Spinal cord (tissue), 10 donors: ENCODE measurements around the gene CASS4. TPM values are rescaled to one million over a fixed set of nuclear protein-coding genes. Genes with fewer than 3 reads are reported as not detected.

Experiments
- DNase-seq, 6 donors: peaks; one replicate each; pipeline versions ENCODE4 v3.0.0 to v3.0.0-alpha.2; 2013 to 2015; ENCODE audit warnings: low spot score in 6 of 6, low read depth in 4 of 6
- H3K27ac ChIP-seq: one replicate; pipeline ENCODE4 v1.5.1; 2013; ENCODE audit warnings: low read depth, low read length, control low read depth
- H3K27me3 ChIP-seq: one replicate; pipeline ENCODE4 v1.6.1; 2013; ENCODE audit warnings: low read length; ENCODE audit not compliant: control insufficient read depth, insufficient read depth
- H3K36me3 ChIP-seq: one replicate; pipeline ENCODE4 v1.6.1; 2013; ENCODE audit warnings: low read length; ENCODE audit not compliant: control insufficient read depth, insufficient read depth
- H3K4me1 ChIP-seq: one replicate; pipeline ENCODE4 v1.6.1; 2013; ENCODE audit warnings: low read length; ENCODE audit not compliant: control insufficient read depth, insufficient read depth
- H3K4me3 ChIP-seq: one replicate; pipeline ENCODE4 v1.5.1; 2013; ENCODE audit warnings: low read depth, low read length, control low read depth
- H3K9me3 ChIP-seq: one replicate; pipeline ENCODE4 v1.6.1; 2013; ENCODE audit warnings: low read length; ENCODE audit not compliant: control insufficient read depth, insufficient read depth
- WGBS: methylation state at CpG from one replicate; pipeline ENCODE4 v1.1.5; 2013; ENCODE audit warnings: missing lambda C conversion rate; ENCODE audit not compliant: insufficient coverage; 5-methylcytosine and 5-hydroxymethylcytosine counted together
- long read RNA-seq, 4 donors: transcript quantifications; one replicate each; lab custom pipeline, GENCODE V29; 2026
- polyA plus RNA-seq, 2 donors: library from polyadenylated mRNA; unstranded; fragments of 120-200 nt; gene quantifications; one replicate each; pipeline ENCODE4 v1.2.1, GENCODE V29; 2013; ENCODE audit not compliant: insufficient read length in 2 of 2
- total RNA-seq, 2 donors: library from RNA; depleted of rRNA in 1 of 2; stranded (reverse); fragments of 120-200 nt in 1 of 2; fragments of >200 nt in 1 of 2; gene quantifications; one replicate each; pipeline versions ENCODE4 v1.2.3 to v1.2.4, GENCODE V29; 2013 to 2014
- donor health status: healthy.

CASS4 gene, protein sequence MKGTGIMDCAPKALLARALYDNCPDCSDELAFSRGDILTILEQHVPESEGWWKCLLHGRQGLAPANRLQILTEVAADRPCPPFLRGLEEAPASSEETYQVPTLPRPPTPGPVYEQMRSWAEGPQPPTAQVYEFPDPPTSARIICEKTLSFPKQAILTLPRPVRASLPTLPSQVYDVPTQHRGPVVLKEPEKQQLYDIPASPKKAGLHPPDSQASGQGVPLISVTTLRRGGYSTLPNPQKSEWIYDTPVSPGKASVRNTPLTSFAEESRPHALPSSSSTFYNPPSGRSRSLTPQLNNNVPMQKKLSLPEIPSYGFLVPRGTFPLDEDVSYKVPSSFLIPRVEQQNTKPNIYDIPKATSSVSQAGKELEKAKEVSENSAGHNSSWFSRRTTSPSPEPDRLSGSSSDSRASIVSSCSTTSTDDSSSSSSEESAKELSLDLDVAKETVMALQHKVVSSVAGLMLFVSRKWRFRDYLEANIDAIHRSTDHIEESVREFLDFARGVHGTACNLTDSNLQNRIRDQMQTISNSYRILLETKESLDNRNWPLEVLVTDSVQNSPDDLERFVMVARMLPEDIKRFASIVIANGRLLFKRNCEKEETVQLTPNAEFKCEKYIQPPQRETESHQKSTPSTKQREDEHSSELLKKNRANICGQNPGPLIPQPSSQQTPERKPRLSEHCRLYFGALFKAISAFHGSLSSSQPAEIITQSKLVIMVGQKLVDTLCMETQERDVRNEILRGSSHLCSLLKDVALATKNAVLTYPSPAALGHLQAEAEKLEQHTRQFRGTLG
- 1 to 10 TPM; 1.3 to 1.5 TPM for total RNA-seq
- polyA plus RNA-seq: 1 to 10 TPM in 1 of 2 donors, under 1 TPM in 1; 0.74 to 1.1 TPM
- long read RNA-seq, donor 1: 0 reads
- long read RNA-seq, donor 2: 0 reads
- long read RNA-seq, donor 3: 0 reads
- long read RNA-seq, donor 4, partial matches to known transcripts: 0 of 1 reads
- long read RNA-seq, donor 4, other reads (novel, unspliced or antisense): 0 of 1 reads

DNA sequence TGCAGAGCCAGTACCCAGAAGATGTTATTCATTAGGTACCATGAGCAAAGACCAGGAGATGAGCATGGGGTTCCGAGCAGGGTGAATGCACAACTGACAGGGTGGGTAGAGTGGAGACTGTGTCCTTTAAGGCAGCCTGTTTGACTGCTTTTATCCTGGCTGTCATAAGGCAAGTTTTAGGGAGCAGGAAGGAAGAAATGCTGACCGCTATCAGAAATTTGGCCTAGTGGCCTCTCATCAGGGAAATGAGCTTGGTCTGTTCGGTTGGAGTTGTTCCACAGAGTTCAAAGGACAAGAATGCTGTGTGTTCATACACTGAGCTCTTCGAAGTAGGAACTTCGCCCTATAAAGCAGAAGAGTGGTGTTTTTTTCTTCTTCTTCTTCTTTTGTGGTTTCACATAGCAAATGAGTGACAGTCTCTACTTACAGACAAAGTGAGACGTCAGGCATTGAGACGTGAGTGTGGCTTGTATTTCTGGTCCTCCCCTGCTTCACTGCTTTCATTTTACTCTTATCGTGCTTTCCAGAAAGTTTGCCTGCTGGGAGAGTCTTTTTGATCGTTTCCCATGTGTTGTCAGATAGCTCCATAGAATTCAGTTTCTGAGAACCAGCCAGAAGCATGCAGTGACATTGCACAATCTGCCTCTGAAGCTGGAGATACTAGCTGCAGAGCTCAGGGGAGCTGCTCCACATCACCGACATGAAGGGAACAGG is at the start of gene CASS4:
Gene CASS4, plus strand, starts transcription at position 502 of the 714 bp plus-strand sequence. Its CDS starts 199 bp downstream, at position 701.
- peak within 1 kb of the TSS; percentile 65 for H3K27ac ChIP-seq
- peak in 1 of 6 donors; percentile 61 for DNase-seq

DNA sequence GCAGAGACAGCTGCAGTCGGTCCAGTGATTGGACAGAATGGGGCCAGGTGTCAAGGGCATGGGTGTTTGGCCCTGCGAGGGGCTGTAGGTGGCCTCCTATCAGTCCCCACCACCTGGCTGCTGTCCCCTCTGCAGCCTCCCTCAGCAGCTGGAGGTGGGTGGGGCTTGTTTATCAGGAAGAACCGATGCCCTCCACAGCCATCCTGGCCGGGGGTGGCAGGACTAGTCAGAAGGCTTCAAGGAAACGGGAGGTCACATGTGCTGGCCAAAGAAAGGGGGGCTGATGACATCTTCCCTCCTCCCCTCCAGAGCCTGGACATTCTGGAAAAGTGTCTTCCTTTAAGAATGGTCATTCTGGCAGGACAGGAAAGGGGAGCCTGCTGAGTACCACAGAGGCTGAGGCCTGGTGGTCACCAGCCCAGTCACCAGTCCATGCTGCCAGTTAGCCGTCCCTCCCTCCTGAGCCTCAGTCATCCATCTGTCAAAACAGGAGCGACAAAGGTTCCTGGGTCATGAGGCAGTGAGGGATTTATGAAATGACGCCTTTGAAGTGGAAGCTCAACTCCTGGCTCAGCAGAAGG is 49.1 kb upstream of the CASS4 start:
- Histone ChIP-seq H3K4me1 (peaks cover 24% of the 10 kb centered on the region), H3K27ac (no peak overlapping the region), H3K4me3 (no peak overlapping the region), H3K9me3 (no peaks in the 10 kb centered on the region), H3K36me3 (peaks cover 25% of the 10 kb centered on the region), H3K27me3 (no peaks in the 10 kb centered on the region)
- no peak for DNase-seq
- 61% methylated on average over 2 of the region's 8 CpGs for WGBS

More for the DNA sequence above, at the start of gene CASS4:
- H3K4me1 ChIP-seq: no peaks in the 10 kb centered on the region
- whole genome bisulfite sequencing: 69% methylated on average over 6 of the region's 10 CpGs
- no peaks in the 10 kb centered on the region for H3K9me3 ChIP-seq
- no peaks in the 10 kb centered on the region for H3K27me3 ChIP-seq
- peaks cover 25% of the 10 kb centered on the region for H3K36me3 ChIP-seq
- H3K4me3 ChIP-seq: no peak within 1 kb of the TSS

DNA sequence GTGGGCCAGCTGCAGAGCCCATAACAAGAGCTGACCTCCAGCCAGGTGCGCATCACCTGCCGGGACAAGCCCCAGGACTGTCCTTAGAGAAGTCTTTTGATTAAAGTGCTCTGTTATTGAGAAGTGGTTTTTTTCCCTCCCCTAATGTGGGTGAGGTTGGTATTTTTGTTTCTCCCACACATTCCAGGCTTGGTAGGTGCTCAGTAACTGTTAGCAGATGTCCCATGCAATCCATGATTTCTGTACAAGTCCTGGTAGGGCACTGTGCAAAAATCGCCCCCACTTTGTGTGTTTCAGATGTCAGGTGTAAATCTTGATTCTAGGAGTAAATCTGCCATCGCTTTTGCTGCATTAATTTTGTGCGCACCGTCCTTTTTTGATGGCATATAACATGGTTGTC is 48.6 kb upstream of the CASS4 start:
- Histone ChIP-seq H3K36me3 (peaks cover 25% of the 10 kb centered on the region), H3K27me3 (no peaks in the 10 kb centered on the region), H3K4me3 (no peak overlapping the region), H3K9me3 (no peaks in the 10 kb centered on the region), H3K27ac (no peak overlapping the region), H3K4me1 (peaks cover 24% of the 10 kb centered on the region)
- no peak for DNase-seq
- 88% methylated on average over 4 of the region's 6 CpGs for WGBS

DNA sequence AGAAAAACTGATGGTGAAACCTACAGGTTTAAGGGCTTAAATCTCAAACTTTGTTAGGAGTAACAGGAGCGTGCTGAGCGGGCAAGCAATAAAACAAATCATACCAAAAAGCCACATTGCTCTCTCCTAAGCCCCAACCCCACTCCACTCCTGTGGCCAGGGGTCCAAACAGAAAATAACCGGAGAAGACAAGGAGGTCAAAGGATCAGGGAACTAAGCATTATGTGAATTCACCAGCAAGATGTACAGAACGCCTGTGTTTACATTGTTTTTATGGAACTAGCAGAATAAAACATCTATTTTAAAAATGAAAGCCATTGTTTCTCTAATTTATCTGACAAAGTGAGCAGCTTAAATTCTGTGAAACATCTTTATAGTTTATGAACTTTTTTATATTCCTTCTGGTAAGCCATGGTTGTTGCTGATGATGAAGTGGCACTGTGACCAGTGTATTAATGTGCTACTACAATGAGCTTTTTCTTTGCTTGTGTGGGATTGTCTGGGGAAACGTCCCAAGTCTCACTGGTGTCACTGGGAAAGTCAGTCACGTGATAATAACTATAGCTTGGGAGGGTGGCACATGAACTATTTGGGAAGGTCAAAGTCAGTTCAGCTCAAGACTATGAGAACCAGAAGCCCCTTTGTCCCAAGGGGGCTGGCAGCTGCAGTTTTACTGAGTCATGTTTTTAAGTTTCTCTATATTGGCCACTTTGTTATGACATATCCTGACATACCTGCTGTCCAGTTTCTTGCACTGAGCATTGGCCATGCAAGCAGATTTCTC is 43.5 kb upstream of the CASS4 start:
- no peak overlapping the region for H3K27ac ChIP-seq
- WGBS: 26% methylated on average over 2 of the region's 6 CpGs

DNA sequence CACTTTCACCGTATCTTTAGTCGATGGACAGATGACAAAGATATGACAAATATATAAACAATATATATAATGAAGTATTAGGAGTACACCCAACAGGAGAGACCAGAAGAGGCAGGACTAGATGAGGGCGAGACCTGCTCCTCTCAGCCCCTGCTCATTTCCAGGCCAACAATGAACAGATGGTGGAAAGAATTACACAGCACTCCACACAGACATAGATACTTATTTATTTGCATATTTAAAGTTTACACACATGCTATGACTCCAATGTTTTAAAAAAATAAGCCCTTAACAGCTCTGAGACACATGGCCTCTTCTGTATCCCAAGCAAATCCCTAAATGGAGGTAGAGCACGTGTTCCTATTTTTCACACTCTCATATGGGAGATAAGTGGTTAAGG is 42.9 kb upstream of the CASS4 start:
- H3K4me3 ChIP-seq: no peak overlapping the region
- no peak overlapping the region for H3K27ac ChIP-seq
- H3K4me1 ChIP-seq: no peaks in the 10 kb centered on the region
- H3K27me3 ChIP-seq: no peaks in the 10 kb centered on the region
- no peaks in the 10 kb centered on the region for H3K9me3 ChIP-seq
- H3K36me3 ChIP-seq: peaks cover 10% of the 10 kb centered on the region
- no CpG with 5 or more reads among the region's 4 CpGs for WGBS
- peak in 1 of 6 donors; percentile 24 for DNase-seq

More for the DNA sequence above, 43.5 kb upstream of the CASS4 start:
- no peaks in the 10 kb centered on the region for H3K27me3 ChIP-seq
- H3K4me1 ChIP-seq: no peaks in the 10 kb centered on the region
- DNase-seq: no peak
- H3K9me3 ChIP-seq: no peaks in the 10 kb centered on the region
- no peak overlapping the region for H3K4me3 ChIP-seq
- H3K36me3 ChIP-seq: peaks cover 10% of the 10 kb centered on the region

DNA sequence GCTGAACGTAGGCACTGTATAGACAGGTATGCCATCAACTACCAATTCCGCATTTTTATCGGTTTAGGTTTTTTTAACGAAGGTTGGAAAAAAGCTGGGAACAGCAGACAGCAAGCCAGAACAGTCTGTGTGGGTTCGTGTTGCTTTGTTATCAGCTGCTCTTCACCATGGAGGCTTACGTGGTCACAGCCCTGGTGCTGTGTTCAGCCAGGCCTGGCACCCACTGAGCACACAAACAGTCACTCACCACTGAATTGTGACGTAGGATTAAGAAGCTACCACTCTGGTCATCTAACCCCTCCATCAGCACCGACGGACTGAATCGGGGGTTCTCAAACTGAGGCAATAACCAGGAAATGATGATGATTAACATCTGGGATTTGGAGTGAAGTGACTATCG is 40.1 kb upstream of the CASS4 start:
- H3K27ac ChIP-seq: no peak overlapping the region
- H3K4me1 ChIP-seq: no peaks in the 10 kb centered on the region
- H3K27me3 ChIP-seq: no peaks in the 10 kb centered on the region
- WGBS: 100% methylated on average over 6 of the region's 11 CpGs
- no peaks in the 10 kb centered on the region for H3K9me3 ChIP-seq
- no peak for DNase-seq
- no peak overlapping the region for H3K4me3 ChIP-seq
- H3K36me3 ChIP-seq: peaks cover 4% of the 10 kb centered on the region

DNA sequence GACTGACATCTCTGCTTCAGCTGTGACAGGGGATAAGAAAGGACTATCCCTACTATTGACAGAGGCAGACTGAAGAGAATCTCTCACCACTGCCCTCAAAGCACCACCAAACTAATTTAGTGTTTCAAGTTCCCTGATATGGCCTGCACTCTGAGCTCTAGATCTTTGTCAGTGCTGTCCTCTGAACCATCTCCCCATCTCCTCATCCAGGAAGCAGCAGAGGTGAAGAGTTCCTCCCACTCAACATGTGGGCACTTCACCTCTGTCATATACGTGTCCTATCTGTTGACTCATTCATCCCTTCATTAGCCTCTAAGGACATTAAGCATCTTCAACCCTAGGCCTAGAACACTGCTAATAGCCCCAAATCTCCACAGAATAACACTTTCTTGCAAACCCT is 39.2 kb upstream of the CASS4 start:
- no peak overlapping the region for H3K27ac ChIP-seq
- no peak for DNase-seq
- no peaks in the 10 kb centered on the region for H3K4me1 ChIP-seq
- peaks cover 5% of the 10 kb centered on the region for H3K36me3 ChIP-seq
- no peaks in the 10 kb centered on the region for H3K27me3 ChIP-seq
- no peak overlapping the region for H3K4me3 ChIP-seq
- WGBS: 100% methylated on average over 1 of the region's 1 CpG
- no peaks in the 10 kb centered on the region for H3K9me3 ChIP-seq

DNA sequence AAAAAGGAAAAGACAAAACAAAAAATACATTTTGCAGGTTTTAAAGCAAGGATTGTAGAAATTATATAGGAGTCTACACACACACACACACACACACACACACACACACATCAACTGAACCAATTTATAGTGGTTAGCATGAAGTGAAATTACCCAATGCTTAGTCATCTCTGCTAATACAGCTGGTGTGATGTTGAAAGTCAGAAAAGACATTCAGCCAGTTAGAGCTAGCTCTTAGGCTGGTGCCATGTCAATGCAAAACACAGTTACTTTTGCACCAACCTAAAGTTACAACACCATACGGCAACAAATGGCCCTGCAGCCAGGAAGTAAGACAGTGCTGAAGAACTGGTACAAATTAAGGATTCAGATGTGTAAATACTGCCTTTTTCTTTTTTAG is 38.1 kb upstream of the CASS4 start:
- Histone ChIP-seq H3K36me3 (peaks cover 6% of the 10 kb centered on the region), H3K27ac (no peak overlapping the region)
- no CpG with 5 or more reads among the region's 1 CpG for WGBS

More for the DNA sequence above, 38.1 kb upstream of the CASS4 start:
- no peaks in the 10 kb centered on the region for H3K9me3 ChIP-seq
- H3K27me3 ChIP-seq: no peaks in the 10 kb centered on the region
- H3K4me1 ChIP-seq: no peaks in the 10 kb centered on the region
- no peak overlapping the region for H3K4me3 ChIP-seq
- no peak for DNase-seq
